Colonic mucosa (tissue), 4 donors: ENCODE results near the gene RPN1. TPM values are rescaled to one million over a fixed set of nuclear protein-coding genes. Genes with fewer than 3 reads are reported as not detected.
A peak's percentile ranks its signal among the peaks of the same experiment; 100 is the strongest.
"Not testable (repeated sequence)": the region's sequence is repeated elsewhere in the genome, so short reads cannot be mapped to it uniquely, and the experiment has no call there.

Source experiments
- DNase-seq: peaks from one replicate; pipeline ENCODE4 v3.0.0-alpha.2; 2020
- H3K27ac ChIP-seq: fragments of 200-600 bp; one replicate; pipeline ENCODE4 v1.8.0; 2021
- H3K27me3 ChIP-seq: fragments of 200-600 bp; one replicate; pipeline ENCODE4 v1.8.0; 2021
- H3K36me3 ChIP-seq: fragments of 200-600 bp; one replicate; pipeline ENCODE4 v1.8.0; 2021
- H3K4me1 ChIP-seq: fragments of 200-600 bp; one replicate; pipeline ENCODE4 v1.8.0; 2021; ENCODE audit warnings: mild to moderate bottlenecking
- H3K4me3 ChIP-seq: fragments of 200-600 bp; one replicate; pipeline ENCODE4 v1.8.0; 2021
- H3K9ac ChIP-seq, 2 donors: one replicate each; pipeline ENCODE4 v1.7.0; 2013; ENCODE audit warnings: control low read depth in 2 of 2, low read depth in 2 of 2, low read length in 2 of 2
- H3K9me3 ChIP-seq: fragments of 200-600 bp; one replicate; pipeline ENCODE4 v1.8.0; 2021
- intact Hi-C: fragments of 100-400 bp; cut with DNase I; formaldehyde crosslinking; loops from one replicate; pipeline ENCODE4 v1.14.1; 2022
- total RNA-seq, 2 donors: library from RNA; stranded (reverse); fragmentation: NEBNext Ultra II Directional in 1 of 2; extraction: Animal tissue kit (Norgen Biotek cat#: 25700) in 1 of 2; gene quantifications; one replicate each; pipeline ENCODE4 v1.2.1, GENCODE V29; 2021
- TF ChIP-seq, protein P1 (sequence below): fragments of 200-600 bp; IDR thresholded peaks from one replicate; pipeline ENCODE4 v1.8.0; 2022; ENCODE audit warnings: antibody characterized with exemption, mild to moderate bottlenecking
- donor health status: healthy.
- donor health status: DM: no; HTN: no; CAD: no.
- donor health status: DM: no; HTN: no; CAD: no.

The RPN1 gene
- total RNA-seq, 2 donors from 2014 or later = 188 to 314 TPM

- TF ChIP-seq, protein P1, sequence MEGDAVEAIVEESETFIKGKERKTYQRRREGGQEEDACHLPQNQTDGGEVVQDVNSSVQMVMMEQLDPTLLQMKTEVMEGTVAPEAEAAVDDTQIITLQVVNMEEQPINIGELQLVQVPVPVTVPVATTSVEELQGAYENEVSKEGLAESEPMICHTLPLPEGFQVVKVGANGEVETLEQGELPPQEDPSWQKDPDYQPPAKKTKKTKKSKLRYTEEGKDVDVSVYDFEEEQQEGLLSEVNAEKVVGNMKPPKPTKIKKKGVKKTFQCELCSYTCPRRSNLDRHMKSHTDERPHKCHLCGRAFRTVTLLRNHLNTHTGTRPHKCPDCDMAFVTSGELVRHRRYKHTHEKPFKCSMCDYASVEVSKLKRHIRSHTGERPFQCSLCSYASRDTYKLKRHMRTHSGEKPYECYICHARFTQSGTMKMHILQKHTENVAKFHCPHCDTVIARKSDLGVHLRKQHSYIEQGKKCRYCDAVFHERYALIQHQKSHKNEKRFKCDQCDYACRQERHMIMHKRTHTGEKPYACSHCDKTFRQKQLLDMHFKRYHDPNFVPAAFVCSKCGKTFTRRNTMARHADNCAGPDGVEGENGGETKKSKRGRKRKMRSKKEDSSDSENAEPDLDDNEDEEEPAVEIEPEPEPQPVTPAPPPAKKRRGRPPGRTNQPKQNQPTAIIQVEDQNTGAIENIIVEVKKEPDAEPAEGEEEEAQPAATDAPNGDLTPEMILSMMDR = no peak
- Histone ChIP-seq H3K27me3 (no peaks in the 10 kb centered on the region), H3K4me1 (no peaks in the 10 kb centered on the region), H3K27ac (no peak overlapping the region), H3K36me3 (no peaks in the 10 kb centered on the region), H3K9me3 (no peaks in the 10 kb centered on the region), H3K9ac (no peak overlapping the region), H3K4me3 (no peak overlapping the region)
- intact Hi-C loops = no loop called here
- no peak for DNase-seq
These were observed 4.9 kb upstream of the RPN1 start for GRCh38 chr3:128655531-128655930.

- intact Hi-C loops, H3K9me3 ChIP-seq, H3K4me1 ChIP-seq, H3K36me3 ChIP-seq, H3K27ac ChIP-seq, H3K9ac ChIP-seq, H3K4me3 ChIP-seq, DNase-seq, H3K27me3 ChIP-seq: not testable (repeated sequence)
These were observed 3.6 kb upstream of the RPN1 start for GRCh38 chr3:128653993-128654805.

- H3K4me1 ChIP-seq, H3K36me3 ChIP-seq, H3K27ac ChIP-seq, H3K9me3 ChIP-seq, DNase-seq, H3K27me3 ChIP-seq, intact Hi-C loops, H3K9ac ChIP-seq: not testable (repeated sequence)
- H3K4me3 ChIP-seq = peak overlapping the region; percentile 9
These were observed 2.9 kb upstream of the RPN1 start for GRCh38 chr3:128653383-128653992.

GRCh38 chr3:128648940-128649663 is 1.5 kb downstream of the RPN1 start:
- DNase-seq = no peak
- Histone ChIP-seq H3K9ac (peak overlapping the region; percentile 72 to 99), H3K9me3 (no peaks in the 10 kb centered on the region), H3K27me3 (no peaks in the 10 kb centered on the region), H3K4me3 (peak overlapping the region; percentile 93), H3K36me3 (no peaks in the 10 kb centered on the region), H3K27ac (peak overlapping the region; percentile 93), H3K4me1 (no peaks in the 10 kb centered on the region)
- TF ChIP-seq, protein P1 = no peak
- intact Hi-C loops = no loop called here

- Histone ChIP-seq H3K9me3 (no peaks in the 10 kb centered on the region), H3K4me1 (no peaks in the 10 kb centered on the region), H3K36me3 (no peaks in the 10 kb centered on the region), H3K4me3 (peak overlapping the region; percentile 7), H3K9ac (no peak overlapping the region), H3K27ac (no peak overlapping the region), H3K27me3 (no peaks in the 10 kb centered on the region)
- no peak for DNase-seq
- TF ChIP-seq, protein P1 = no peak
- intact Hi-C loops = no loop called here
These were observed 2.2 kb downstream of the RPN1 start for GRCh38 chr3:128648402-128648801.

DNA sequence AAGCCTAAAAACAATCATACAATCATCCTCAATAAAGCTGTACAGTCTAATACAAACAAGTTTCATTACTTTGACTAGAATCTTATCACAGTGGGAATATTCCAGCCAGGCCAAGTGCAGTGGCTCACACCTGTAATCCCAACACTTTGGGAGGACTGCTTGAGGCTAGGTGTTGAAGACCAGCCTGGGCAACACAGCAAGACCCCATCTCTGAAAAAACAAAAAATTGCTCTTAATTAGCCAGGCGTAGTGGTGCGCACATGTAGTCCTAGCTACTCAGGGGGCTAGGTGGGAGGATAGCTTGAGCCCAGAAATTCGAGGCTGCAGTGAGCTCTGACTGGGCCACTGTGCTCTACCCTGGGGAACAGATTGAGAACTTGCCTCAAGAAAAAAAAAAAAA is 3.3 kb downstream of the RPN1 start:
- no peak overlapping the region for H3K4me3 ChIP-seq
- H3K9ac ChIP-seq = no peak overlapping the region
- intact Hi-C loops = no loop called here
- no peak overlapping the region for H3K27ac ChIP-seq
- H3K27me3 ChIP-seq = no peaks in the 10 kb centered on the region
- H3K36me3 ChIP-seq = no peaks in the 10 kb centered on the region
- no peaks in the 10 kb centered on the region for H3K4me1 ChIP-seq
- no peak for DNase-seq
- TF ChIP-seq, protein P1 = no peak
- no peaks in the 10 kb centered on the region for H3K9me3 ChIP-seq
